Calu3 (cell line): ENCODE results near the gene TASOR. TPM values are rescaled to one million over a fixed set of nuclear protein-coding genes. Genes with fewer than 3 reads are reported as not detected.

ENCODE experiments used
- BruUV-seq: library from RNA; stranded (reverse); fragments of 400-500 nt; replicated peaks from 2 replicates; lab custom pipeline; 2021; lab: Mats Ljungman, UMichigan
- CTCF ChIA-PET: fragments of 300-600 bp; sonication (Branson Sonifier 250); formaldehyde crosslinking; loops from one replicate; lab custom pipeline; 2022; ENCODE audit warnings: antibody characterized with exemption; lab: Charles Lee
- DNase-seq: peaks from one replicate; pipeline ENCODE4 v3.0.0; 2022
- H3K27ac Mint-ChIP-seq: one replicate; pipeline ENCODE4 v1.8.0; 2022; ENCODE audit warnings: mixed read lengths; ENCODE audit not compliant: unreplicated experiment
- H3K27me3 Mint-ChIP-seq: one replicate; pipeline ENCODE4 v1.8.0; 2022; ENCODE audit warnings: mixed read lengths; ENCODE audit not compliant: unreplicated experiment
- H3K36me3 Mint-ChIP-seq: one replicate; pipeline ENCODE4 v1.8.0; 2022; ENCODE audit warnings: mild to moderate bottlenecking, moderate library complexity, mixed read lengths; ENCODE audit not compliant: insufficient read depth, unreplicated experiment
- H3K4me1 Mint-ChIP-seq: one replicate; pipeline ENCODE4 v1.8.0; 2022; ENCODE audit warnings: mild to moderate bottlenecking, low read depth, mixed read lengths; ENCODE audit not compliant: unreplicated experiment
- H3K4me3 Mint-ChIP-seq: one replicate; pipeline ENCODE4 v1.8.0; 2022; ENCODE audit warnings: mild to moderate bottlenecking, low read depth, moderate library complexity, mixed read lengths; ENCODE audit not compliant: unreplicated experiment
- H3K9me3 Mint-ChIP-seq: one replicate; pipeline ENCODE4 v1.8.0; 2022; ENCODE audit warnings: low read depth, mixed read lengths; ENCODE audit not compliant: unreplicated experiment
- intact Hi-C: fragments of 100-400 bp; cut with micrococcal nuclease; formaldehyde crosslinking; loops from one replicate; pipeline ENCODE4 v1.10.0; 2022; ENCODE audit not compliant: unreplicated experiment
- total RNA-seq: library from RNA; stranded (reverse); gene quantifications from 2 replicates; pipeline ENCODE4 v1.2.3, GENCODE V29; 2022
- TF ChIP-seq, protein P1 (sequence below): fragments of 200-600 bp; IDR thresholded peaks from one replicate; pipeline ENCODE4 v1.8.0; 2022; ENCODE audit warnings: antibody characterized with exemption; ENCODE audit not compliant: unreplicated experiment

TASOR gene
- total RNA-seq, 1 experiment from 2014 or later, result 56.4 TPM

DNA sequence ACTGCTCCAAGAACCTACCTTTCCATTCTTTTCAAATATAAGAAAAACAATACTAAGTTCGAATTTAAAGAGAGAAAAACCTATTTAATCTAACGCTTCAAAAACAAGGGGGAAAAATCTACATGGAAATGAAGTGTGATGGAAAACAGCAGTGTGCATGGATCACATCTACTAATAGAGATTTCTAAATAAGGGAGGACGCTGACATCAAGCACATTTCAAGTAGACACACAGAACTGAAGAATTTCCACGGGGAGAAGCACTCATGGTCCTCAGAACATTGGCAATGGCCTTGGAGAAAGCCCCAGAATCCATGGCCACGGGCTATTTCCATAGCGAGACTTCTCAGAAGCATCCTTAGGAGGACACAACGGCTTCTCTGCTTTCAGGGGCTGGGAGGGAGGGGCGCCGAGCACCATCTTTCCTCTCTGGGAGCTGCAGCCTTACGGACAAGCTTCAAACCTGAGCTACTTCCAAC, 1.0 kb downstream of the TASOR start:
- H3K4me3 Mint-ChIP-seq, result peak overlapping the region; percentile 88
- H3K27ac Mint-ChIP-seq, result peak overlapping the region; percentile 74
- TF ChIP-seq, protein P1, sequence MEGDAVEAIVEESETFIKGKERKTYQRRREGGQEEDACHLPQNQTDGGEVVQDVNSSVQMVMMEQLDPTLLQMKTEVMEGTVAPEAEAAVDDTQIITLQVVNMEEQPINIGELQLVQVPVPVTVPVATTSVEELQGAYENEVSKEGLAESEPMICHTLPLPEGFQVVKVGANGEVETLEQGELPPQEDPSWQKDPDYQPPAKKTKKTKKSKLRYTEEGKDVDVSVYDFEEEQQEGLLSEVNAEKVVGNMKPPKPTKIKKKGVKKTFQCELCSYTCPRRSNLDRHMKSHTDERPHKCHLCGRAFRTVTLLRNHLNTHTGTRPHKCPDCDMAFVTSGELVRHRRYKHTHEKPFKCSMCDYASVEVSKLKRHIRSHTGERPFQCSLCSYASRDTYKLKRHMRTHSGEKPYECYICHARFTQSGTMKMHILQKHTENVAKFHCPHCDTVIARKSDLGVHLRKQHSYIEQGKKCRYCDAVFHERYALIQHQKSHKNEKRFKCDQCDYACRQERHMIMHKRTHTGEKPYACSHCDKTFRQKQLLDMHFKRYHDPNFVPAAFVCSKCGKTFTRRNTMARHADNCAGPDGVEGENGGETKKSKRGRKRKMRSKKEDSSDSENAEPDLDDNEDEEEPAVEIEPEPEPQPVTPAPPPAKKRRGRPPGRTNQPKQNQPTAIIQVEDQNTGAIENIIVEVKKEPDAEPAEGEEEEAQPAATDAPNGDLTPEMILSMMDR, result no peak
- no peak for DNase-seq
- H3K9me3 Mint-ChIP-seq, result no peaks in the 10 kb centered on the region
- no peaks in the 10 kb centered on the region for H3K4me1 Mint-ChIP-seq
- H3K36me3 Mint-ChIP-seq, result peaks cover 46% of the 10 kb centered on the region
- H3K27me3 Mint-ChIP-seq, result no peaks in the 10 kb centered on the region
- BruUV-seq, result no TSS peak
- intact Hi-C loops, result no loop called here
- CTCF ChIA-PET, result interaction anchor here (0.9 to 1.1 kb wide), 3 partner anchors 56 to 307 kb away, joined by 3 to 4 read pairs (median 3); partner anchors contain the start of gene ARHGEF3

GRCh38 chr3:56680054-56680580, 2.9 kb downstream of the TASOR start:
- CTCF ChIA-PET, result no interaction called here
- TF ChIP-seq, protein P1, result no peak
- Mint-ChIP-seq H3K36me3 (peaks cover 46% of the 10 kb centered on the region), H3K4me3 (no peak overlapping the region), H3K9me3 (no peaks in the 10 kb centered on the region), H3K27ac (no peak overlapping the region), H3K27me3 (no peaks in the 10 kb centered on the region), H3K4me1 (no peaks in the 10 kb centered on the region)
- DNase-seq, result no peak
- BruUV-seq, result no TSS peak
- intact Hi-C loops, result no loop called here

- Mint-ChIP-seq H3K36me3 (peaks cover 43% of the 10 kb centered on the region), H3K27ac (no peak overlapping the region), H3K27me3 (no peaks in the 10 kb centered on the region), H3K4me3 (no peak overlapping the region), H3K4me1 (no peaks in the 10 kb centered on the region), H3K9me3 (no peaks in the 10 kb centered on the region)
- TF ChIP-seq, protein P1, result no peak
- intact Hi-C loops, result no loop called here
- no TSS peak for BruUV-seq
- CTCF ChIA-PET, result no interaction called here
- no peak for DNase-seq
Measured at GRCh38 chr3:56677286-56677685, 5.8 kb downstream of the TASOR start.

DNA sequence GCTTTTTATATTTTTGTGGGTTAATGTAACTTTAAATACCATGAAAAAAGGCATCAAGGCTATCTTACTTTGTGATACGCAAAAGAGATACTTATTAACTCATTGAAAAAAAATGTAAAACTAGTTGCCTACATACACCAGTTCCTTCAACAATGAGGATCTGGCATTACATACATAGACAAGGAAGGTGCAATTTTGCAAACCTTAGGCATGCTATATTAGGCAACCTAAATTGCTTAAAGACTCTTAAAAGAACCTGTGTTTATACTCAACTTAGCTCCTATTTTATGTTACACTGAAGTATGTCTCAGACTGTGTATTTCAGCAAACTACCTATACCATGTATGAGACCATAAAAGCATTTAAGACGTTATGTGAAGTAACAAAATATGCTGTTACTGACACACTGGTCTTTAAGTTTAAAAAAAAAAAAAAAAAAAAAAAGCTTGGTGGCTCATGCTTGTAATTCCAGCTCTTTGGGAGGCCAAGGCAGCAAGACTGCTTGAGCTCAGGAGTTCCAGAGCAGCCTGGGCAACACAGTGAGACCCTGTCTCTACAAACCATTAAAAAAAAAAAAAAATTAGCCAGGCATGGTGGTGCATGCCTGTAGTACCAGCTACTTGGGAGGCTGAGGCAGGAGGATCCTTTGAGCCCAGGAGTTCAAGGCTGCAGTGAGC, 9.1 kb downstream of the TASOR start:
- no peak for DNase-seq
- no peak overlapping the region for H3K4me3 Mint-ChIP-seq
- H3K9me3 Mint-ChIP-seq, result no peaks in the 10 kb centered on the region
- no peaks in the 10 kb centered on the region for H3K27me3 Mint-ChIP-seq
- CTCF ChIA-PET, result no interaction called here
- H3K36me3 Mint-ChIP-seq, result peaks cover 40% of the 10 kb centered on the region
- H3K27ac Mint-ChIP-seq, result no peak overlapping the region
- TF ChIP-seq, protein P1, result no peak
- H3K4me1 Mint-ChIP-seq, result no peaks in the 10 kb centered on the region
- intact Hi-C loops, result no loop called here
- BruUV-seq, result no TSS peak
